ENCODE results near the gene FGGY.
"Not testable (repeated sequence)": the region's sequence is repeated elsewhere in the genome, so short reads cannot be mapped to it uniquely, and the experiment has no call there.

FGGY gene

DNA sequence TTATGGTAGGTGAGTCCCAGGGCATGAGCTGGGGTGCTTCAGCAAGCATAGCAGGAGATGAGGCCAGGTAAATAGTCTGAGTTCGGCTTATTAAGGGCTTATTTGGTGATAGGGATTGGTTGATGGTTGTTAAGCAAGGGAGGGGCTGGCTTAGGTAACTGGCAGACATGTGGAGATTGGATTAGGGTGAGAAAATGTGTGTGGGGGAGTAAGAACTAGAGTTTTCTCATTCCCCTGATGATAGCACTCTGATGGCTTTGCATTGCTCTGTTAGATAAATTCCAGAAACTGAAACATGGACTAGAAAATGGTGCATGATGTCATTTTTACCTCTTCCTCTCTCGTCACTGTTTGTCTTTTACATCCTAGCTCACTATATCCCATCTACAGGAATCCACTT lies 53.6 kb downstream of the FGGY start:
- DNase-seq (ENCODE audit: low read depth, low spot score): no peak

DNA sequence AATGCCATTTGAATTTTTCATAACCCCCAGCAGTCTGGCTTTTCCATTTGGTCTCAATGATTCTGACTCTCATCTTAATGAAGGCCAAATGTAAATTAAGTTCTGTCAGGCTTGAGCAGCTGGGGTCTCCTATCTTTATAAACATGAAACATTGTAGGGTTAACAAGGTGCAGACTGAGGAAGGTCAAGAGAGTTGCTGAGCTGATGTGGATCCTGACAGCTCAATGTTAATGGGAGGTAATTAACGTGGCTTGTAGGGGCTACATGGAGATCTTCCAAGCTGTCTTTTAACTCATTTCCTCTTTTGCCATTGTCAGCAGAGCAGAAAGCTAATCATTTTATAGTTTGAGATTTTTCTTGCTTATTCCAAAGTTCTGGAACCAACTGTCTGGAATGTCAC lies 55.2 kb downstream of the FGGY start:
- no peak for DNase-seq (ENCODE audit: low read depth, low spot score)

DNA sequence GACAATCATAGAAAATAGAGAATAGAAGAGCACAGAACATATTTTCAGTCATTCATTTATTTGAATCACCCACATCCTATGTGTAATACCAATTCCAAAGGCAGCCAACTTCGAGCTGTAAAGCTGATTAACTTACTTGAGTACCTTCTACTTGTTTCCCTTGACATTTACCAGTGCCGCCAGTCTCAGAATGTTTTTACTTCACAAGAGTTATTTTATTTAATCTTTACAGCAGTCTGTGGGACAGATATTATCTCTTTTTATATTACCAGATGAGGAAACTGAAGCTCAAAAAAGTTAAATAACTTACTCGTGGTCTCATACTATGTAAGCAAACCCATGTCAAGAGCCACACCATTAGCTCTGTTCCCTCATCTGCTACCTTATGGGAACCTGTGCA lies 56.6 kb downstream of the FGGY start:
- DNase-seq (ENCODE audit: low read depth, low spot score): no peak

DNA sequence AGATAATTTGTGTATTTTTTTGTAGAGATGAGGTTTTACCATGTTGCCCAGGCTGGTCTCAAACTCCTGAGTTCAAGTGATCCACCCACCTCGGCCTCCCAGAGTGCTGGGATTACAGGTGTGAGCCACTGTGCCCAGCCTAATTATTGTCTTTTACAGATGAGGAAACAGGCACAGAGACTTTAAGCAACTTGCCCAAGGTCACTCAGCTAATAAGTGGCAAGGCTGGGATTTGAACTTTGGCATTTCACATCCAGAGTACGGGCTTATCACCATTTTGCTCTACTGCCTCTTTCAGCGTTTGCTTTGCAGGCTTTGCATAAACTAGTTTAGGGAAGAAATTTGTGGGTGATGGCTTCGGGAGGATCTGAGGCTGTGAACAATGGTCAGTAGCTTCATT lies 57.3 kb downstream of the FGGY start:
- not testable (repeated sequence) for DNase-seq (ENCODE audit: low read depth, low spot score)

DNA sequence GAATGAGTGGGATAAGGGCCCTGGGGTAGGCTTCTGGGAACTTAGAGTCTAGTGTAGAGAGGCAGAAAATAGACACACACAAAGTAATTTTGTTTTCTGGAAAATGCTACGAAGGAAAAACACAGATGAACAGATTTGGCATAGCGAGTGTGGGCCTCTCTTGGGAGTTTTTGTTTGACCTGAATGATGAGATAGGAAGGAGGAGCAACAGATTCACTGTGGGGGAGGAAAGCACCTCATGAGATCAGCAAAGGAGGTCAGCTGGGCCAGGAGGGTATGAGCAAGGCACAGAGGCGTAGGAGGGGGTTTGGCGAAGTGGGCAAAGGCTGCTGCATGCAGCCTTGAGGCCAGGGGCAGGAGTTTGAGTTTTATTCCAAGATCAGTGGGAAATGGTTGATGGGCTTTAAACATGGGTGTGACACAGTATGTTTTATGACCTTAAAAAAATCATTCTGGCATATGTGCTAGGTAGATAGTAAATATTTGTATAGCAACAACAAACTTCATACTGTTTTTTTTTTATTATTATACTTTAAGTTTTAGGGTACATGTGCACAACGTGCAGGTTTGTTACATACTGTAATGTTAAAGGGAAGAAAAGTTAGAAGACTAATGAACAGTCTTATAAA lies 57.9 kb downstream of the FGGY start:
- DNase-seq (ENCODE audit: low read depth, low spot score): no peak

DNA sequence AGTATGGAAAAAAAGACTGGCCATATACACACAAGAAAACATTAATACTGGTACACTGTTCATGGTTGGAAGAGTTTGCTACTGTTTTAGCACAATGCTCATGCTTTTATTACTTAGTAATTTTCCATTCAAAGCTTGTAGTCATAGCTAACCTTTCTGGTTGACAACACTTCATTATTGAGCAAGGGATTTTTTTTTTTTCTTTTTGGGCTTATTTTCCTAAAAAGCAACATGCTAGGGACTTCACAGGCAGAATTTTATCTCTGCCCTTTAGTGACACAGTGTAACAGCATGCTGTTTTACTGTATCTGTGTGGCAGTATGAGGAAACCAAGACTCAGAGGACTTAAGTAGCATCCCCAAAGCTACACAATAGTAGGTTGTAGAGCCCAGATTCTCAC lies 58.5 kb downstream of the FGGY start:
- no peak for DNase-seq (ENCODE audit: low read depth, low spot score)

DNA sequence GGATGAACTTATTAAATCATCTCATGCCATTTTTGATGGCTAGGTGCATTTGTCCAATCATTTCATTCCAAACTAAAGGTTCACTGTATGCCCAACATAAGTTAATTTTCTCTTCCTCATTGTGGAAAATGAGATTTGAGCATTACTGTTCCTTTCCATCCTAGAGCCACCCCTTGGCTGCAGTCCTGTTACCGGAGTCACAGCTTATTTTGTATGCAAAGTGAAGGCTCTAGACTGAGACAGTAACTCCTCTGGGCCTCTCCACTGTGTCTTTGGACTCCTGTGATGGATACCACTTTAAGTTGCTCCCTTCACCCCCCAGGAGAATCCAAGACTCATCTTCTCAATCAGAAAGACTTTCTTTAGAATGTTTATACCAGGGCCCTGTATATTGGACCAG lies 59.7 kb downstream of the FGGY start:
- DNase-seq (ENCODE audit: low read depth, low spot score): no peak

DNA sequence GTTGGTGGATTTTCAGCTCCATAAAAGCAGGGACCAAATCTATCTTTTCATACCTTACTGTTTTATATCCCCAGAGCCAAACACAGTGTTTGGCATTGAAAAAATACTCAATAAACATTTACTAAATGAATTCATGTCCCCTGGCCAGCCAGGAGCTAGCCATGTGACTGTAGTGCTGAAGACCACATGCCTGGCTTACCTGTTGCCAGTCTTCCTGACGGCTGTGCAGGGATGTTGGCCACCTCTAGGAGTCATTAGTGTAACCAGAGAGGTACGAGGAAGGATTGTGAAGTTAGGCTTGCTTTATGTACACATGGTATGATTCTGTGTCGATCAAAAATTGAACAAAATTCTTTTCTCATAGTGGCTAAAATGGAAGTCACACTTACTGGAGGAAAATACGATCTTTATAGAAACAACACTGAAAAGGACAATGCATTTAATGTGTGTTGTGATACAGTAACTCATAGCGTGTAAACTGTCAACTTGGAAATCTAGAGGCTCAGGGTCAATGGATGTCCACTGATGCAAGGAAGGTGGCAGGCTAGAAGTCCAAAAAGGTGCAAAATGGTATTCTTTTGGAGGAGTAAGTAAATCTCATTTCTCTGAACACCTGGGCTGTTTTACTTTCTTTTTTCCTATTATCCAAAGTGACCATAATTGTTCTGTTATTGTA lies 60.9 kb downstream of the FGGY start:
- DNase-seq (ENCODE audit: low read depth, low spot score): no peak

DNA sequence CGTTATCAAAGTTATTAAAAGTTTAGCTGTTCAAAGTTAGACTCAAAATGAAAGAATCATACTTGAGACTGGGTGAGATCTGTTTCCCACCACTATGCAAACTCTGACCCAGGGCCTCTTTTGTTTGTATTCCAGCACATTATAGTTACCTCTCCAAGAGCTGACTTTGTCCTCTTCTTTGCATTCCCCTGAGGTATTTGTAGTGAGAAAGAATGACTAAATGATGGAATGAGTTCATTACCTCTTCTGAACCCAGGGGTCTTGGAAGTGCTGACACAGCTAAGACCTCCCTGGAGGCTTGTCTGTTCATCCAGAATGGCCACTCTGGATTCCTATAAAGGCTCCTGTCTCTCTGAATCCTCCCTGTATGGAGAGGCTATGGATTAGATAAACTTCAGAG lies 62.4 kb downstream of the FGGY start:
- no peak for DNase-seq (ENCODE audit: low read depth, low spot score)

DNA sequence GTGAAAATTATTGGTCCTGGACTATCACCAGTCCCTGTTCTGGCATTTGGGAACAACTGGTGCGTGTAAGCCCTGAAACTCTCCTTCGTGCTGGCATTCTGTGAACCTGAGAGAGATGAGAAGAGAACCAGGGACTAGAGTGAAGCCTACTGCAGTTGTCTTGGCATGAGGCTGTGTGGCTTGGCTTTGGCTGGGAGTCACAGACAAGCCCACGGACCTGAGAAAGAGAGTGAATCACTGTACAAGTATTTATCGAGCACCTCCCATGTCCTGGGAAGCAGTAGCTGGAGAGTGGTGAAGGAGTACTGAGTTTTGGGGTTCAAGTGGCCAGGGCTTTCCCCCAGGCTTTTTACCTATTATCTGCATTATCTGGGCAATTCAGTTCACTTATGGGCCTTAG lies 63.3 kb downstream of the FGGY start:
- no peak for DNase-seq (ENCODE audit: low read depth, low spot score)

DNA sequence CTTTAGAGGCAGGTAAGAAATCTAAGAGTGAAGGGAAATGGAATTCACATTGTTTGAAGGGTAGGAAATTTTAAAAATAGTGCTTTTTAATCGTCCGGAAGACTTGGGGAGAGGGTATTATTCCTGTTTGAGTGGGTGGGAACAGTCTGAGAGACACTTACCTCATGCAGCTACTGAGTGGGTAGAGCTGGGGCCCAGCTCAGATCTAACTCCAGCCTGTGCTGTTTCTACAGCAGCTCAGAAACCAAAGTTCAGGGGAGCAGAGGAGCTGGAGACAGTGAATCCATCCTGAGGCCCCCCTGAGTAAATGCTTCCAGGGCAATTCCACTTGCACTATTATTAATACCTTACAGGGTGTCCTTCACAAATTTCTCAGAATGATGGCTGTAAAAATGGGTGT lies 63.8 kb downstream of the FGGY start:
- no peak for DNase-seq (ENCODE audit: low read depth, low spot score)

DNA sequence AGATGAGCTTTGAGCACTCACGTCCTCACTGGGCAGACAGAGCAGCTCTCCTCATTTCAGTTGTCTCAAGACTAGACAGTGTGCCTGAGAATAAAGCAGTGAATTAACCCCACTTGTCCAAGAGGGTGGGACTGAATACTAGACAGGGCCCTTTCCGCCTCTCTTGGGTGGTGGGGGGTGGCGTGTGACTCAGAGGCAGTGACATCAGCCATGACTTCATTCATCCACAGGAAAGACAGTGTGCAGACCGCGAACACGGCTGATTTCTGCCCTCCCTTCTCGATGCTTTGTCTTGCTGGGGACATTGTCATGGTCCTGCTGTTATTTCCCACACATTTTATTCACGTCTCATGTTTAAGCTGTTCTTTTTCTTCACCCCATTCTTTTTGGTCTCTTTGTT lies 64.9 kb downstream of the FGGY start:
- DNase-seq (ENCODE audit: low read depth, low spot score): no peak

DNA sequence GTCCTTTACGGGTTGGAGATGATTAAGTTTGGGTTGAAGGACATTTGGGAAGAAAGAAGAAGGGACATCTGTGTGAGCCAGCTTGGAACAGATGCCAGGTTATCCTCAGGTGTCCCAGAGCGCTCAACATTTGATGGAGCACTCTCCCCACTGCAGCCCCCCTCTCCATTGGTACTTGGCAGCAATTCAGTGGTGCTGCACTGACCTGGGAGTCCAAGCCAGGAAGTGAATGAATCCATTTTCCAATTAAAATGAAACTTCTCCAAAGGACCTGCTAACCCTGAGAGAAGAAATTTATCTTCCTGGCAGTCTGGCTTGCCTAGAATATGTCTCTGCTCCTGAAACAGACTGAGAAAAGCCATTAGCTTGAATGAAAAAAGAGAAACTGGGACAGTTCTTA lies 67.1 kb downstream of the FGGY start:
- DNase-seq (ENCODE audit: low read depth, low spot score): no peak

DNA sequence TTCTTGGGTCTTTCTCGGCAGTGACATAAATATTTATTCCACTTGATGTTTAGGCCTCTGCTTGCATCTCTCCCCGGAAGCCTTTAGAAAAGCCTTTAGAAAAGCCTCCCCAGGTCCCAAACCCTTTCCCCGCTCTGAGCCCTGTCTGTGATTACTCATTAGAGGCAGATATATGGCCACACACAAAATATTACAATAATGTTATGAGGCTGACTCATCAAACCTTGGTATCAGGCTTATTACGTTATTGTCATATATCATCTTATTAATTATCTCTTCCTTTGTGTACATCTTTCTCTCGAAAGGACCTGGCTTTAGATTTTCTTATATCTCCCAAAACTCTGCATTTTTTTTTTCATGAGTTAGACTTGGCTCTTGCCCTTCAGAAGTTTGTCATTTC lies 69.5 kb downstream of the FGGY start:
- DNase-seq (ENCODE audit: low read depth, low spot score): no peak

DNA sequence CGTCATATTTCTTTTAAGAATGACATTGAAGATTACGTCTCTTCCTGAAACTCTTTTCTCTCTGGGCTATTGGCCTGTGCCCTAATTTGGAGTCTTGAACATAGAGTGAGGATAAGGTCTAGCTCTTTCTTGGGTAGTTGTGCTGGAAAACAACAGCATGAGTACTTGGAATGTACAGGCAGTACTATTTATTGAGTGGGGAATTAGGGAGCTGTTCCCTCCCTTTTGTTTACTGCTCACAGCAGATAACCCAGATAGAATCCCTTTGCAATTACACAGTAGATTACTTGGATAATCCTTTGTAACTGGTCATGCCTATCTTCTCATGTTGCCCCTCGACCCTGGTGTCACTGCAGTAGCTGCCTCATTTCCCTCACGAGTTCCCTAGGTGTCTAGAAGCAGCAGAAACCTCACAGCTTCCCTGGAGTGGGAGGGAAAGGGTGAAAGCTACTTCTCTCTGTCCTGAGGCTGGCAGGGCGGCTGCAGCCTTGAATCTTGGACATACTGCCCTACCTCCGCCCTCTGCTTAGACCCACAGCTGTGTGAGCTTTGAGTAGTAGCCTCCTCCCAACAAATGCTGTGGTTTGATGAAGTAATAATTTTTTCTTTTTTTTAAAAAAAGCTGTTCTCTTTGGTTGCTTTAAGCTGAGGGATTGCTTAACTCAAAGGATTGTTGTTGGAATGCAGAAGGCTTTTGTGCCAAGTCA lies 70.6 kb downstream of the FGGY start:
- no peak for DNase-seq (ENCODE audit: low read depth, low spot score)

DNA sequence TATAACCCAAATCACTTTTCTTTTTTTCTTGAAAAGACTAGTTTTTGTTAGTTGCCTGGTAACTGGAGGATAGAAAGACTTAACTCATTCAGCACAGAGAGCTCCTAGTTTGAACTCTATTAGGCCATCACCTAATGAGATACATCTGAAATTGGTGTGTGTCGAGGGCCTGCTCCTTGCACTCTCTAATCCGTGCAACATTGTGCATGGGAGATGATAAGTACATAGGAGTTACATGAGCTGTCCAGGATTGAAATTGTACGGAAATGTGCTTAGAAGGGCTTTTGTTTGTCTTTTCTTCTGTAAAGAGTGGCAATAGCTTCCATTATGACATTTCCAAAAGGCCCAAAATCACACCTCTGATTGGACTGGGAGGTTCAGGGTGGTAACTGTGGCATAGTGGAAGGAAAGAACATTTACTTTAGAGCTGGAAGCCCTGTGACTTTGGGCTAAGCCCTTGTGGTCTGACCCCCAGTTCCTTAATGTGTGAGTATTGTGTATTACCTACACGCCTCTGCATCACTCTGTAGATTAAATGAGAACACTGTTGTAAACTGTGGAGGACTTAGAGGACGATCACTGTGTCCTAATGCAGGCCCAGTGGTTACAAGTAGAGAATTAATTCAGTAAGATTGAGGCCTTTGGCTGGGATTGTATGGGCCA lies 71.2 kb downstream of the FGGY start:
- no peak for DNase-seq (ENCODE audit: low read depth, low spot score)

DNA sequence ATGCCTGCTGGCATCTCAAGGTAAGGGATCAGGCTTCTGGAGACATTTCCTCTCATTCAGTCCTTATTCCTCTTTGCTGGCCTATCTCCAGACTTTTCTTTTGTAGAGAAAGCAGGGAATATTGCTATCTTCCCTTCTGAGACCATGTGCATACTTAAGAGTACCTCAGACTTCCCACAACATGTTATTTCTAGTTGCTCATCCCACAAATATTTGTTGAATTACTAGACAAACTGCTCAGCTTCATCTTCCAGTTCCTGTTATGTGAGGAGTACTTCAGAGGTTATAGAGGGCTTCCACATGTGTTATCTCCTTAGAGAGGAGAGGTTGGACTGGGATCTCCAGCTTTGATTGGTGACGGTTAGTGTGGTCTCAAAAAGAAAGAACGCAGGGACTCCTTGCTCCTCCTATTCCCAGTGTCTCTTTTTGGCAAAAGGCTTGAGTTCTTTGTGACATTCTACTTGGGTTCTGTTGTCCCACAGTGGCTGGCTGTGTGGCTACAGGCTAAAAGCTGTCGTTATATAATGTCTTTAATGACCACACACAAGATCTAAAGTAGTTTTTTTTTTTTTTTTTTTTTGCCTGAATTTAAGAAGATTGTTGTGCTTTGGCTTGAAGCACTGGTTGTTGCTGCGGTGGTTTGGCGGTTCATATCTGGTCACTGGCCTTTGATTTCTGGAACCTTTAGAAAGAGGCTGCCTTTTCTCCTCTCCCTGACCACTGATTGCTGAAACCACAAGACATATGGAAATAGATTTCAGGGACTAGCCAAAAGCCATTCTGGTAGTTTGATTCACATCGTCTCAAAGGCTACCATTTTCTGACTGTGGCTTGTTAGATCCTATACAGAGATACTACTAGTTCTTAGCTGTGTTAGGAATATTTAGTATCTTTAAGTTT lies 78.7 kb downstream of the FGGY start:
- DNase-seq (ENCODE audit: low read depth, low spot score): no peak

DNA sequence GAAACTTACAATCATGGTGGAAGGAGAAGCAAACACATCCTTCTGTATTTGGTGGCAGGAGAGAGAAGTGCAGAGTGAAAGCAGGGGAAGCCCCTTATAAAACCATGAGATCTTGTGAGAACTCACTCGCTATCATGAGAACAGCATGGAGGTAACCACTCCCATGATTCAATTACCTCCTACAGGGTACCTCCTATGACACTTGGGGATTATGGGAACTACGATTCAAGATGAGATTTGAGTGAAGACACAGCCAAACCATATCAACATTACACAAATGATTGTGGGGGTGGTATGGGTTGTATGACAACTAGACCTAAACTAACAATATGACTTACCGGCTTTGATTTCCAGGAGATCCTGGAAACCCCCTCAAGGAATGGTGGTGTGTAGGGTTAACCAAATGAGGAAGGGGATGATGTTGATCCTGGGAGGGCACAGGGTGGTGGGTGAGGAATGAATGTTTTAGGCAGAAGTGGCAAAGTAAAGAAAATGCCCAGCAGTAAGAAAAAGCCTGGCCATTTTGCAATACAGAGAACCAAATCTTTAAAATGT lies 80.5 kb downstream of the FGGY start:
- DNase-seq (ENCODE audit: low read depth, low spot score): no peak

DNA sequence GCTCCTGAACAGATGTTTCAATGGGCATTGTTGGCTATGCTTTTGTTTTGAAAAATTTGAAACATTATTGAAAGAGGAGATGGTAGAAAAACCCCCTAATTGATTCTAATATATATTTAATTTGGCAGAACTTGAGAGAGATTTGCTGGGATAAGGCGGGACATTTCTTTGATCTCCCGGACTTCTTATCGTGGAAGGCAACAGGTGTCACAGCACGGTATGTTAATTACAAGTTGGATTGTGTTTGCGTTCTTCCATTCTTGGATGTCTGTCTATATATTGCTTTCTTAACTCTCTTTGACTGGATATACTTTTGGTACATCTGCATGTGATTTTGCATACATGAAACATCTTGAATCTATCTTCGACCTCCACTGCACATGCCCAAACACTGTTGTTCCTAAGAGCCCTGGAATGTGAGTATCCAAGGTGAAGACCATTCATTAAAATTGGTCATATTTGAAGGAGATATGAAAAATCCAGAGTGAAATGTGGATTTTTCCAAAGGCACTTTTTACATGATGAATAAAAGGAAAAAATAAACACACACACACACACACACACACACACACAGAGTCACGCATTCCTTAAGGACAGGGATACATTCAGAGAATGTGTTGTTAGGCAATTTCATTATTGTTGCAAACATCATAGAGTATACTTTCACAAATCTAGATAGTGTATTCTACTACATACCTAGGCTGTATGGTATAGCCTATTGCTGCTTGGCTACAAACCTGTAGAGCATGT lies 81.9 kb downstream of the FGGY start:
- DNase-seq (ENCODE audit: low read depth, low spot score): no peak

DNA sequence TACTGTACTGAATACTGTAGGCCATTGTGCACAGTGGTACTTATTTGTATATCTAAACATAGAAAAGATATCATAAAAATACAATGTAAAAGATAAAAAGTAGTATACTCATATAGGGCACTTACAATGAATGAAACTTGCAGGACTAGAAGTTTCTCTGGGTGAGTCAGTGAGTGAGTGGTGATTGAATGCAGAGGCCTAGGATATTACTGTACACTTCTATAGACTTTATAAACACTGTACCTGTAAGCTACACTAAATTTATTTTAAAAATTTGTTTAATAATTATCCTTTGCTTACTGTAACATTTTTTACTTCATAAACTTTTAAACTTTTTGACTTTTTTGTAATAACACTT lies 82.5 kb downstream of the FGGY start:
- no peak for DNase-seq (ENCODE audit: low read depth, low spot score)

DNA sequence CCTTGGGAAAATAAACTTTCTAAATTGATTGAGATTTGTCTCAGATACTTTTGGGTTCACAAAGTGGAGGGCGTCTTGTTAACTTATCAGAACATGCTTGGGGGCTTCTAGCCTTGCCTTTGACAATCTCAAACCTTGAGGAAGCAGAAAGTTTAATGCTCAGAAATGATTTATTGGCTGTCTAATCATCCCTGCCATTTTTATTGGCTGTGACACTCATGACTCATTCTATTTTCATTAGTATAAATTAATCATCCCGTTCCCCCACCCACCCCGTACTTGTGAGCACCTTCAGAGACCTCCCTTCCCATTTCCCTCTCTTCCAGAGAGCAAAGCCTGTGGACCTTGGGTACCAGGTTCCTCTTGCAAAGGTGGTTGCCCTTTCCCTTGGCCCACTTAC lies 87.1 kb downstream of the FGGY start:
- DNase-seq (ENCODE audit: low read depth, low spot score): no peak
